OCI-LY3 (cell line): ENCODE results near the gene SMTN.

ENCODE experiments used
- H2AFZ ChIP-seq: fragments of 200-600, 300-600 bp; shearing (Covaris generic); 2 replicates; pipeline ENCODE4 v1.6.0; 2014; ENCODE audit warnings: antibody characterized with exemption, low read depth, low read length
- H3K27ac ChIP-seq: fragments of 200-600, 300-600 bp; sonication (generic); 2 replicates; pipeline ENCODE4 v1.5.1; 2014; ENCODE audit warnings: mild to moderate bottlenecking, low read length, moderate library complexity, mixed read lengths
- H3K27me3 ChIP-seq: fragments of 200-600, 300-600 bp; sonication (generic); 2 replicates; pipeline ENCODE4 v1.6.1; 2014; ENCODE audit warnings: low read depth, low read length, mixed read lengths
- H3K36me3 ChIP-seq: fragments of 200-600, 300-600 bp; sonication (generic); replicated peaks from 2 replicates; pipeline ENCODE3; 2014; ENCODE audit warnings: low read depth, low read length, mixed read lengths
- H3K4me1 ChIP-seq: fragments of 300-600, 200-600 bp; sonication (generic); 2 replicates; pipeline ENCODE4 v1.6.1; 2014; ENCODE audit warnings: low read length, mixed read lengths
- H3K4me2 ChIP-seq: fragments of 200-600, 300-600 bp; sonication (generic); 2 replicates; pipeline ENCODE4 v1.6.1; 2014; ENCODE audit warnings: low read length, mixed read lengths
- H3K4me3 ChIP-seq: fragments of 300-600, 200-600 bp; sonication (generic); 2 replicates; pipeline ENCODE4 v1.5.1; 2014; ENCODE audit warnings: antibody characterized with exemption, mild to moderate bottlenecking, low read length, moderate library complexity
- H3K79me2 ChIP-seq: fragments of 300-600, 200-600 bp; shearing (Covaris generic); 2 replicates; pipeline ENCODE4 v1.6.1; 2014; ENCODE audit warnings: mild to moderate bottlenecking, low read length, mixed read lengths
- H3K9ac ChIP-seq: fragments of 300-600, 200-600 bp; shearing (Covaris generic); 2 replicates; pipeline ENCODE4 v1.6.0; 2014; ENCODE audit warnings: mild to moderate bottlenecking, low read length, moderate library complexity
- H3K9me3 ChIP-seq: fragments of 200-600, 300-600 bp; shearing (Covaris generic); 2 replicates; pipeline ENCODE4 v1.6.1; 2014; ENCODE audit warnings: low read length, mixed read lengths; ENCODE audit not compliant: insufficient read depth
- H4K20me1 ChIP-seq: fragments of 200-600, 300-600 bp; sonication (generic); 2 replicates; pipeline ENCODE4 v1.6.1; 2016; ENCODE audit warnings: low read length, mixed read lengths; ENCODE audit not compliant: insufficient read depth
- EZH2phosphoT487 ChIP-seq: fragments of 200-600 bp; shearing (Covaris generic); IDR thresholded peaks from 2 replicates; pipeline ENCODE4 v1.6.1; 2018; ENCODE audit warnings: antibody characterized with exemption, mixed run types, low read depth
- TF ChIP-seq, protein P1 (sequence below): fragments of 200-600, 300-600 bp; sonication (generic); IDR thresholded peaks from 2 replicates; pipeline ENCODE4 v1.5.1; 2014; ENCODE audit warnings: antibody characterized with exemption, low read length, low read depth

SMTN gene

DNA sequence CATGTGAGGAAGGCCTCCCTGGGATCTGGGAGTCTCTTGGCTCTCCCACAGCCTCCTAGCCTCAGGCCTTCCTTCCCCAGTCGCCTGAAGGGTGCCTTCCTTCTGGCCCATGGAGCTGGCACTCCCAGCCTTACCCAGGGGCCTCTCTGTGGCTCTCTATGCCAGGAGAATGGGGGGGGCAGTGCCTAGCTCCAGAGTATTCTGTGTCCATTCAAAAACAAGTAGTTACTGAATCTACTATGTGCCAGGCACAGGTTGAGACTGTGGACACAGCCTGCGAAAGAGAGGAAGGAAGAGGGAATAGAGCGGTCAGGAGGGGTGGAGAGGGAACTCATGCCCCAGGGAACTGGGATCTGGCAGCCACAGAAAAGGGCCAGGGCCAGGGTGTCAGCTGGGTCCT lies 61.9 kb downstream of the SMTN start:
- Histone ChIP-seq H4K20me1 (no peaks in the 10 kb centered on the region), H3K9ac (no peak overlapping the region), H3K27me3 (peaks cover 12% of the 10 kb centered on the region), H3K4me1 (no peaks in the 10 kb centered on the region), H3K4me3 (no peak overlapping the region), H3K4me2 (no peak overlapping the region), H3K27ac (no peak overlapping the region), H2AFZ (no peak overlapping the region), H3K9me3 (no peaks in the 10 kb centered on the region), H3K36me3 (no peaks in the 10 kb centered on the region), H3K79me2 (no peaks in the 10 kb centered on the region)
- TF ChIP-seq EZH2phosphoT487: no peak
- TF ChIP-seq, protein P1, sequence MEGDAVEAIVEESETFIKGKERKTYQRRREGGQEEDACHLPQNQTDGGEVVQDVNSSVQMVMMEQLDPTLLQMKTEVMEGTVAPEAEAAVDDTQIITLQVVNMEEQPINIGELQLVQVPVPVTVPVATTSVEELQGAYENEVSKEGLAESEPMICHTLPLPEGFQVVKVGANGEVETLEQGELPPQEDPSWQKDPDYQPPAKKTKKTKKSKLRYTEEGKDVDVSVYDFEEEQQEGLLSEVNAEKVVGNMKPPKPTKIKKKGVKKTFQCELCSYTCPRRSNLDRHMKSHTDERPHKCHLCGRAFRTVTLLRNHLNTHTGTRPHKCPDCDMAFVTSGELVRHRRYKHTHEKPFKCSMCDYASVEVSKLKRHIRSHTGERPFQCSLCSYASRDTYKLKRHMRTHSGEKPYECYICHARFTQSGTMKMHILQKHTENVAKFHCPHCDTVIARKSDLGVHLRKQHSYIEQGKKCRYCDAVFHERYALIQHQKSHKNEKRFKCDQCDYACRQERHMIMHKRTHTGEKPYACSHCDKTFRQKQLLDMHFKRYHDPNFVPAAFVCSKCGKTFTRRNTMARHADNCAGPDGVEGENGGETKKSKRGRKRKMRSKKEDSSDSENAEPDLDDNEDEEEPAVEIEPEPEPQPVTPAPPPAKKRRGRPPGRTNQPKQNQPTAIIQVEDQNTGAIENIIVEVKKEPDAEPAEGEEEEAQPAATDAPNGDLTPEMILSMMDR: no peak

DNA sequence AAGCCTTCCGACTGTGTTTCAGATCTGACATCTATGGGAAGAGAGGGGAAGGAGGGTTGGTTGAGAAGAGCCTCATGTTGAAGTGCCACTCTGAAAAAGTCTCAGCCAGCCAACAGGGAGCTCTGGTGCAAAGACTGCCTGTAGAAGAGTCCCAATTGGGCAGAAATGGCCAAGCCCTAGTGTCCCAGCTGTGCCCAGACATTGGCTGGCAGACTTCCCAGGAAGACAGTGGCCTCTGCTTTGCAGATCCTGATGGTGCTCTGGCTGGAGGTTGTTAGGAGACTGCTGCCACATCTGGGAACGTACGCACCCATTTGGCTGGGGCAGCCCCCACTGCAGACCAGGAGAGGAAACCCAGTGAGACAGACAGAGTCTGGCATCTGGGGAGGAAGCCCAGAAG lies 62.4 kb downstream of the SMTN start:
- H3K9ac ChIP-seq: no peak overlapping the region
- no peaks in the 10 kb centered on the region for H3K36me3 ChIP-seq
- H3K9me3 ChIP-seq: no peaks in the 10 kb centered on the region
- no peaks in the 10 kb centered on the region for H4K20me1 ChIP-seq
- no peaks in the 10 kb centered on the region for H3K4me1 ChIP-seq
- no peak overlapping the region for H3K4me3 ChIP-seq
- TF ChIP-seq EZH2phosphoT487: no peak
- TF ChIP-seq, protein P1: no peak
- no peak overlapping the region for H3K27ac ChIP-seq
- H2AFZ ChIP-seq: no peak overlapping the region
- H3K27me3 ChIP-seq: peaks cover 12% of the 10 kb centered on the region
- no peaks in the 10 kb centered on the region for H3K79me2 ChIP-seq
- no peak overlapping the region for H3K4me2 ChIP-seq

- TF ChIP-seq EZH2phosphoT487: no peak
- TF ChIP-seq, protein P1: no peak
- Histone ChIP-seq H2AFZ (no peak overlapping the region), H3K4me3 (no peak overlapping the region), H4K20me1 (no peaks in the 10 kb centered on the region), H3K9me3 (no peaks in the 10 kb centered on the region), H3K79me2 (no peaks in the 10 kb centered on the region), H3K4me2 (no peak overlapping the region), H3K27ac (no peak overlapping the region), H3K36me3 (no peaks in the 10 kb centered on the region), H3K27me3 (peaks cover 9% of the 10 kb centered on the region), H3K4me1 (no peaks in the 10 kb centered on the region), H3K9ac (no peak overlapping the region)
Observed at GRCh38 chr22:31144223-31144622, 63.1 kb downstream of the SMTN start.

DNA sequence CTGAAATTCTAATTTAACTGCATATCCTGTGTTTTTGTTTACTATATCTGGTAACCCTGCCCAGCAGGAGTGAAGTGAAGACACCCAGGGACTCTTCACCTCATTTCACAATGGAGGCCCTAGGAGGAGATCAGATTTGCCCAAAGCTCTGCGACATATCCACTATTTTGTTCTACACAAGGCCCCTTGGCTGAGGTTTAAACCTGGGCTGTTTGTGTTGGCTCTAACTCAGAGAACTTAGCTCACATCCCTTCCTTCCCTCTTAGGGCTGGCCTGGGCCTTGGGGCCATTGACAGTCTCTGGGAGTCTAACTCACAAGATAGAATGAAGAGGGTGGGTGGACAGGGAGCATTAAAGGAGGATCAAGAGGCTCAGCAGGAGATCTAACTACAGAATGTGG lies 67.4 kb downstream of the SMTN start:
- H3K9ac ChIP-seq: no peak overlapping the region
- no peaks in the 10 kb centered on the region for H3K9me3 ChIP-seq
- H3K36me3 ChIP-seq: no peaks in the 10 kb centered on the region
- H2AFZ ChIP-seq: peak overlapping the region; percentile 91
- TF ChIP-seq EZH2phosphoT487: no peak
- TF ChIP-seq, protein P1: no peak
- peaks cover 4% of the 10 kb centered on the region; the same call in 1 of the 2 replicates for H3K27me3 ChIP-seq
- H3K4me3 ChIP-seq: no peak overlapping the region
- H4K20me1 ChIP-seq: no peaks in the 10 kb centered on the region
- H3K4me2 ChIP-seq: no peak overlapping the region
- no peaks in the 10 kb centered on the region for H3K4me1 ChIP-seq
- no peak overlapping the region for H3K27ac ChIP-seq
- H3K79me2 ChIP-seq: no peaks in the 10 kb centered on the region
